ENCODE measurements around the gene GAA. TPM values are rescaled to one million over a fixed set of nuclear protein-coding genes. Genes with fewer than 3 reads are reported as not detected.

Gene GAA
- total RNA-seq, 2 experiments from 2014 or later = 22.2 to 22.4 TPM

DNA sequence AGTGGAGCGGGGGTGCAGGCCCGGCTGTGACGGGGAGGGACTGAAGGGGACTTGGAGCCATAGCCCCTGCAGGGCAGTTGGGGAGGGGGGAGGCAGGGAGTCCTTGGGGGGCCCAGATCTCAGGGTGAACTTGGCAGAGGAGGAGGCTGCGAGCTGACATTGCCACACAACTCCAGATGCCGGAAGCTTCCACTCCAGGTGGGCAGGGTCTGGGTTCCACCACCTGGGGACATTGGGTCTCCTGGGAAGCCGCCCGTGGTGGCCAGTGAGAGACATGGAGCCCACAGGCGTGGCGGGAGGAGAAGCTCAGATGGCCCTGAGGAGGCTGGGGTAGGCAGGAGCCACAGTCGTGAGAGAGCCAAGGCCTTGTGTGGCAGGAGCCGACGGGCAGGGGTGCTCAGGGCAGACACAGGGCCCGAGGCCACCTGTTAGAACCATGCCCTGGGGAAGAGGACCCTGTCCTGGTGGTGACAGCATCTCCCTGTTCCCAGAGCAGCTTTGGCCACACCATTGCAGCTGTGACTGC is 18.2 kb upstream of the GAA start:
- no peak for TF ChIP-seq CTCF (IDR thresholded peaks at IDR 0.05)
- H3K4me3 ChIP-seq (ENCODE audit: low read length) = no peak overlapping the region
- DNase-seq = no peak
- no peaks in the 10 kb centered on the region for H3K9me3 ChIP-seq (ENCODE audit: control insufficient read depth in 1 of 2, insufficient read depth in 1 of 2, low read length in 2 of 2)
- intact Hi-C loops (cut with DNase I, micrococcal nuclease) = loop anchor here (2.0 to 10.0 kb wide), 3 partner anchors 76 to 282 kb away; no protein-coding TSS in a partner anchor
- Mint-ChIP-seq H3K4me1 (ENCODE audit: low read depth) (peaks cover 6% of the 10 kb centered on the region), H3K27ac (no peak overlapping the region), H3K27me3 (peaks cover 5% of the 10 kb centered on the region), H3K36me3 (ENCODE audit: low read depth) (no peaks in the 10 kb centered on the region), H3K4me3 (no peak overlapping the region), H3K9me3 (no peaks in the 10 kb centered on the region)
- ChIA-PET CTCF (interaction anchor here (1.0 to 1.6 kb wide), 2 partner anchors 17 to 18 kb away, joined by 3 to 7 read pairs; partner anchors contain the start of gene GAA), POLR2A (interaction anchor here (1.4 kb wide), 1 partner anchor 18 kb away, joined by 5 read pairs; the partner anchor contains the start of gene GAA)
- H3K36me3 ChIP-seq (ENCODE audit: insufficient read depth, low read length) = no peaks in the 10 kb centered on the region
- H3K27ac ChIP-seq (ENCODE audit: low read depth in 1 of 2, low read length in 2 of 2) = no peak overlapping the region
- H3K4me1 ChIP-seq (ENCODE audit: insufficient read depth, low read length) = peaks cover 6% of the 10 kb centered on the region
- no peak for ATAC-seq (ENCODE audit: poor library complexity)
- H3K27me3 ChIP-seq (ENCODE audit: control insufficient read depth in 1 of 2, insufficient read depth in 2 of 2, low read length in 2 of 2) = no peaks in the 10 kb centered on the region

DNA sequence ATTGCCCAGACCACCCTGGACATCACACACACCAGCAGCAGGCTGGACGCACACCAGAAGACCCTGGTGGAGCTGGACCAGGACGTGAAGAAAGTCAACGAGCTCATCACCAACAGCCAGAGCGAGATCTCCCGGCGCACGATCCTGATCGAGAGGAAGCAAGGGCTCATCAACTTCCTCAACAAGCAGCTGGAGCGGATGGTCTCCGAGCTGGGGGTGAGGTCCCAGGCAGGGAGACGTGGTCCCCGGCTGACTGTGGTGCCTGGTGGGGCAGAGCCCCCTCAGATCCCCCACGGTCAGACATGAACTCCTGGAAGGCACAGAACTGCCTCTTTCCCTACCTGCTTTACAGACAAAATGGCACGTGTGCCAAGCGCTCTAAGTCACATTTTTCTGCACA is 16.6 kb upstream of the GAA start:
- Histone ChIP-seq H3K36me3 (ENCODE audit: insufficient read depth, low read length) (no peaks in the 10 kb centered on the region), H3K9me3 (ENCODE audit: control insufficient read depth in 1 of 2, insufficient read depth in 1 of 2, low read length in 2 of 2) (no peaks in the 10 kb centered on the region), H3K27ac (ENCODE audit: low read depth in 1 of 2, low read length in 2 of 2) (no peak overlapping the region), H3K27me3 (ENCODE audit: control insufficient read depth in 1 of 2, insufficient read depth in 2 of 2, low read length in 2 of 2) (no peaks in the 10 kb centered on the region), H3K4me3 (ENCODE audit: low read length) (no peak overlapping the region), H3K4me1 (ENCODE audit: insufficient read depth, low read length) (peaks cover 6% of the 10 kb centered on the region)
- H3K36me3 Mint-ChIP-seq (ENCODE audit: low read depth) = no peaks in the 10 kb centered on the region
- no peak overlapping the region for H3K27ac Mint-ChIP-seq
- ChIA-PET CTCF (no interaction called here), POLR2A (no interaction called here)
- TF ChIP-seq CTCF (IDR thresholded peaks at IDR 0.05) = no peak
- DNase-seq = no peak
- no peak overlapping the region for H3K4me3 Mint-ChIP-seq
- H3K9me3 Mint-ChIP-seq = no peaks in the 10 kb centered on the region
- H3K4me1 Mint-ChIP-seq (ENCODE audit: low read depth) = peaks cover 6% of the 10 kb centered on the region
- intact Hi-C loops (cut with DNase I, micrococcal nuclease) = loop anchor here (5.0 to 10.0 kb wide), 2 partner anchors 77 to 280 kb away; no protein-coding TSS in a partner anchor
- no peak for ATAC-seq (ENCODE audit: poor library complexity)
- peaks cover 5% of the 10 kb centered on the region for H3K27me3 Mint-ChIP-seq

GRCh38 chr17:80086081-80086480 is 15.3 kb upstream of the GAA start:
- Mint-ChIP-seq H3K4me1 (ENCODE audit: low read depth) (peaks cover 6% of the 10 kb centered on the region), H3K27me3 (peaks cover 5% of the 10 kb centered on the region), H3K9me3 (no peaks in the 10 kb centered on the region), H3K4me3 (no peak overlapping the region), H3K27ac (no peak overlapping the region), H3K36me3 (ENCODE audit: low read depth) (no peaks in the 10 kb centered on the region)
- POLR2A ChIA-PET = no interaction called here
- Histone ChIP-seq H3K4me3 (ENCODE audit: low read length) (no peak overlapping the region), H3K36me3 (ENCODE audit: insufficient read depth, low read length) (no peaks in the 10 kb centered on the region), H3K4me1 (ENCODE audit: insufficient read depth, low read length) (peaks cover 6% of the 10 kb centered on the region), H3K9me3 (ENCODE audit: control insufficient read depth in 1 of 2, insufficient read depth in 1 of 2, low read length in 2 of 2) (no peaks in the 10 kb centered on the region), H3K27me3 (ENCODE audit: control insufficient read depth in 1 of 2, insufficient read depth in 2 of 2, low read length in 2 of 2) (no peaks in the 10 kb centered on the region), H3K27ac (ENCODE audit: low read depth in 1 of 2, low read length in 2 of 2) (no peak overlapping the region)
- intact Hi-C loops (cut with DNase I, micrococcal nuclease) = loop anchor here in 1 of 2 experiments (10.0 kb wide), 1 partner anchor 279 kb away; no protein-coding TSS in a partner anchor
- DNase-seq (no peak), ATAC-seq (ENCODE audit: poor library complexity) (no peak)
- CTCF ChIA-PET = no interaction called here
- TF ChIP-seq CTCF (IDR thresholded peaks at IDR 0.05) = no peak

Measured in CD4-positive, alpha-beta T cell (primary cell).